Stimulated activated CD8-positive, alpha-beta memory T cell treated with anti-CD3 and anti-CD28 coated beads, Interleukin-12 subunit alpha, Interleukin-12 subunit beta, amount 100 ng/mL, for 1 hour (primary cell): Measurements from ENCODE around the gene AASDH.
"Not testable (repeated sequence)": the region's sequence is repeated elsewhere in the genome, so short reads cannot be mapped to it uniquely, and the experiment has no call there.

Experiments used
- DNase-seq: peaks from one replicate; pipeline ENCODE4 v3.0.0-alpha.2; 2020; ENCODE audit warnings: low read depth

Gene AASDH

GRCh38 chr4:56389558-56389957 lies 2.3 kb upstream of the AASDH start:
- DNase-seq, result no peak

GRCh38 chr4:56388306-56388705 lies 1.0 kb upstream of the AASDH start:
- no peak for DNase-seq

GRCh38 chr4:56386091-56386490 lies 1.2 kb downstream of the AASDH start:
- no peak for DNase-seq

- no peak for DNase-seq
These were observed 11.8 kb downstream of the AASDH start for GRCh38 chr4:56375458-56375857.

- DNase-seq, result no peak
These were observed 12.3 kb downstream of the AASDH start for GRCh38 chr4:56374956-56375355.

GRCh38 chr4:56372774-56373173 lies 14.5 kb downstream of the AASDH start:
- no peak for DNase-seq

GRCh38 chr4:56371426-56372220 lies 15.7 kb downstream of the AASDH start:
- DNase-seq, result no peak

- no peak for DNase-seq
These were observed 16.9 kb downstream of the AASDH start for GRCh38 chr4:56370377-56370776.

- not testable (repeated sequence) for DNase-seq
These were observed 24.3 kb downstream of the AASDH start for GRCh38 chr4:56362981-56363380.

- no peak for DNase-seq
These were observed 27.2 kb downstream of the AASDH start for GRCh38 chr4:56360071-56360470.

GRCh38 chr4:56356650-56357049 lies 30.6 kb downstream of the AASDH start:
- DNase-seq, result no peak

- no peak for DNase-seq
These were observed 38.7 kb downstream of the AASDH start for GRCh38 chr4:56348576-56348975.

- no peak for DNase-seq
These were observed 41.8 kb downstream of the AASDH start for GRCh38 chr4:56345458-56345857.

GRCh38 chr4:56342746-56343145 lies 44.5 kb downstream of the AASDH start:
- DNase-seq, result no peak

GRCh38 chr4:56330691-56331090 lies 56.6 kb downstream of the AASDH start:
- DNase-seq, result no peak

- DNase-seq, result no peak
These were observed 60.9 kb downstream of the AASDH start for GRCh38 chr4:56326363-56326762.

GRCh38 chr4:56324011-56324610 lies 63.2 kb downstream of the AASDH start:
- no peak for DNase-seq

GRCh38 chr4:56323327-56323726 lies 64.0 kb downstream of the AASDH start:
- DNase-seq, result no peak

GRCh38 chr4:56321251-56321650 lies 66.0 kb downstream of the AASDH start:
- no peak for DNase-seq

- DNase-seq, result no peak
These were observed 67.0 kb downstream of the AASDH start for GRCh38 chr4:56320293-56320692.

GRCh38 chr4:56318555-56318954 lies 68.7 kb downstream of the AASDH start:
- DNase-seq, result no peak

- no peak for DNase-seq
These were observed 69.5 kb downstream of the AASDH start for GRCh38 chr4:56317749-56318148.

- DNase-seq, result no peak
These were observed 71.2 kb downstream of the AASDH start for GRCh38 chr4:56316011-56316650.
